Measurements from ENCODE around the gene E2F4. TPM values are rescaled to one million over a fixed set of nuclear protein-coding genes. Genes with fewer than 3 reads are reported as not detected.

Gene E2F4
- total RNA-seq, 1 donor from 2014 or later: 35.3 TPM

GRCh38 chr16:67173808-67174705, 17.9 kb upstream of the E2F4 start:
- Histone ChIP-seq H4K20me1 (ENCODE audit: low read depth) (peaks cover 58% of the 10 kb centered on the region), H3K9ac (no peak overlapping the region), H2AFZ (replicated peaks) (no peak overlapping the region), H3K4me2 (peak overlapping the region; percentile 87), H3K4me1 (peaks cover 11% of the 10 kb centered on the region), H3F3A (ENCODE audit: low read depth) (peaks cover 37% of the 10 kb centered on the region), H3K27ac (no peak overlapping the region), H3K9me3 (ENCODE audit: low read depth) (no peaks in the 10 kb centered on the region), H3K27me3 (peaks cover 100% of the 10 kb centered on the region), H3K36me3 (no peaks in the 10 kb centered on the region), H3K79me2 (ENCODE audit: low read depth) (no peaks in the 10 kb centered on the region), H3K4me3 (peak overlapping the region; percentile 46)
- Mint-ChIP-seq H3K4me3 (peak overlapping the region; percentile 82), H3K4me1 (peaks cover 28% of the 10 kb centered on the region), H3K9me3 (no peaks in the 10 kb centered on the region), H3K36me3 (peaks cover 4% of the 10 kb centered on the region), H3K27ac (no peak overlapping the region), H3K27me3 (ENCODE audit: insufficient read depth, low read depth) (peaks cover 57% of the 10 kb centered on the region)
- peak; percentile 85 for DNase-seq (ENCODE audit: low spot score)
- TF ChIP-seq CTCF (IDR thresholded peaks at IDR 0.05): peak; percentile 12
- TF ChIP-seq EZH2 (IDR thresholded peaks at IDR 0.05): peak; percentile 67
- peak; percentile 46 for TF ChIP-seq EZH2phosphoT487 (IDR thresholded peaks at IDR 0.05)

- Mint-ChIP-seq H3K4me1 (peaks cover 26% of the 10 kb centered on the region), H3K36me3 (peaks cover 4% of the 10 kb centered on the region), H3K27me3 (ENCODE audit: insufficient read depth, low read depth) (peaks cover 57% of the 10 kb centered on the region), H3K9me3 (no peaks in the 10 kb centered on the region), H3K27ac (no peak overlapping the region), H3K4me3 (peak overlapping the region; percentile 30)
- Histone ChIP-seq H3K79me2 (ENCODE audit: low read depth) (no peaks in the 10 kb centered on the region), H3K27ac (no peak overlapping the region), H3K9ac (no peak overlapping the region), H3K4me1 (peaks cover 11% of the 10 kb centered on the region), H3K9me3 (ENCODE audit: low read depth) (no peaks in the 10 kb centered on the region), H3F3A (ENCODE audit: low read depth) (peaks cover 32% of the 10 kb centered on the region), H4K20me1 (ENCODE audit: low read depth) (peaks cover 64% of the 10 kb centered on the region), H2AFZ (replicated peaks) (no peak overlapping the region), H3K4me2 (peak overlapping the region; percentile 87), H3K27me3 (peaks cover 98% of the 10 kb centered on the region), H3K36me3 (no peaks in the 10 kb centered on the region), H3K4me3 (peak overlapping the region; percentile 46)
- TF ChIP-seq EZH2phosphoT487 (IDR thresholded peaks at IDR 0.05) (no peak), CTCF (IDR thresholded peaks at IDR 0.05) (no peak), EZH2 (IDR thresholded peaks at IDR 0.05) (no peak)
- DNase-seq (ENCODE audit: low spot score): no peak
Observed at GRCh38 chr16:67174706-67175231, 17.2 kb upstream of the E2F4 start.

GRCh38 chr16:67176662-67177061, 15.3 kb upstream of the E2F4 start:
- Histone ChIP-seq H3K36me3 (no peaks in the 10 kb centered on the region), H3K27ac (no peak overlapping the region), H3F3A (ENCODE audit: low read depth) (peaks cover 19% of the 10 kb centered on the region), H3K9ac (no peak overlapping the region), H3K27me3 (peaks cover 79% of the 10 kb centered on the region), H3K9me3 (ENCODE audit: low read depth) (no peaks in the 10 kb centered on the region), H3K79me2 (ENCODE audit: low read depth) (no peaks in the 10 kb centered on the region), H4K20me1 (ENCODE audit: low read depth) (peaks cover 73% of the 10 kb centered on the region), H2AFZ (replicated peaks) (no peak overlapping the region), H3K4me1 (peaks cover 4% of the 10 kb centered on the region), H3K4me2 (no peak overlapping the region), H3K4me3 (no peak overlapping the region)
- Mint-ChIP-seq H3K27ac (no peak overlapping the region), H3K36me3 (peaks cover 4% of the 10 kb centered on the region), H3K27me3 (ENCODE audit: insufficient read depth, low read depth) (peaks cover 47% of the 10 kb centered on the region), H3K4me3 (no peak overlapping the region), H3K9me3 (no peaks in the 10 kb centered on the region), H3K4me1 (peaks cover 16% of the 10 kb centered on the region)
- TF ChIP-seq CTCF (IDR thresholded peaks at IDR 0.05): no peak
- no peak for TF ChIP-seq EZH2phosphoT487 (IDR thresholded peaks at IDR 0.05)
- no peak for TF ChIP-seq EZH2 (IDR thresholded peaks at IDR 0.05)
- no peak for DNase-seq (ENCODE audit: low spot score)

Data from neural progenitor cell (in vitro differentiated cells).